ENCODE data around the gene CARD19. TPM values are rescaled to one million over a fixed set of nuclear protein-coding genes. Genes with fewer than 3 reads are reported as not detected.

The CARD19 gene
- total RNA-seq, 4 donors from 2014 or later = 45.6 to 67.7 (median 60.7) TPM

DNA sequence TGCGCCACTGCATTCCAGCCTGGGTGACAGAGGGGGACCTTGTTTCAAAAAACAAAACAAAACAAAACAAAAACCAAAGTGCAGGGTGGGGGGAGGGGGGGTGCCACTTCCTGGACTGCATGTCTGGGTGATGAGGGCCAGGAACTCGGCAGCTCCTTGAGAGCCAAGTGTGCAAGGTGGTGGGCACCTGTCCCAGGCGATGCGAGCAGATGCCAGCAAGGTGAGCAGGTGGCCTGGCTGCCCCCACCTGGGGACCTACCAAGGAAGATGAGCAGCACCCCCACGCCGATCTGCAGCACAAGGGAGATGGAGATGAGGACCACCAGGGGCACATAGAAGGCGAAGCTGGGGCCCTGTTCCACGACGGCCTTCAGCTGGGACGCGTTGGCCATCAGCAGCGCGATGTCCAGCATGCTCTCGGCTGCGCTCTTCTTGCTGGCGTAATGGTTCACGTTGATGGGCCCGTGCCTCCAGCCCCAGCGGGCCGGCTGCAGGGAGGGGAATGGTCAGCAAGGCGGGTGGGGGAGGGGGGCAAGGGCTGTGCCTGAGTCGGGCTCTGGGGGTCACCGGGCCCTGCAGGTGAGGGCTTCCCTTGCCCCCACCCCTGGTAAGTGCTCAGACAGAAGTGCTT is 30.2 kb downstream of the CARD19 start:
- 80 to 85% methylated on average over 16 to 22 of the region's 23 CpGs for WGBS, 2 donors
- DNase-seq (ENCODE audit: low spot score in 2 of 2) = peak in 1 of 2 donors; percentile 81
- no peak overlapping the region for H3K4me3 ChIP-seq (ENCODE audit: low read depth, poor library complexity, severe bottlenecking)
- intact Hi-C loops (cut with DNase I; ENCODE audit: low total_unique reads) = no loop called here
- TF ChIP-seq POLR2A (IDR thresholded peaks at IDR 0.05) = no peak
- no peak for TF ChIP-seq CTCF (IDR thresholded peaks at IDR 0.05)

DNA sequence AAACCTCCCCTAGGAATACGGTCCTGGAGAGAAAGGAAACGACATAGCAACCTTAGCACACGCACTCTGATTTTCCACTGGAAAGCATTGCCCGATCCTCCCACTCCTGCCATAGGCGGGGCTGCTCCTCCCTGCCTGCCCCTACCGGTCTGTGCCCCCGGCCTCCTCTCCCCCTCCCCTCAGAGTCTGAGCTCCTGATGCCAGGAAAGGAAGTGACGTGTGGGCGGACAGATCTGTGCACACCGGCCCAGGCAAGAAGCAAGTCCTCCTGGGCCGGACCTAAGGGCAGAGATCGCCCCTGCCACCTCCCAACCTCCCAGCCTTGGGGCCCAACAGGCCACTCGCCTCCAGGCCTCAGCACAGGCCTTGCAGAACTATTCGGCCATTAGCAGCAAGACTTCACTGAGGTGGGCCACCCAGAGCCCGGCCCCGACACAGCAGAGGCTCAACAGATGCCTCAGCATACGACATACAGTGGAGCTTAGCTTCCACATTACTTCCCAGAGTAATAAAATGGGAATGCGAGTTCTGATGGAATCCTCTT is 30.9 kb downstream of the CARD19 start:
- WGBS, 2 donors = 41 to 48% methylated on average over 18 of the region's 18 CpGs
- DNase-seq (ENCODE audit: low spot score in 2 of 2) = peak in 1 of 2 donors; percentile 89
- TF ChIP-seq POLR2A (IDR thresholded peaks at IDR 0.05) = no peak
- no peak for TF ChIP-seq CTCF (IDR thresholded peaks at IDR 0.05)
- intact Hi-C loops (cut with DNase I; ENCODE audit: low total_unique reads) = no loop called here
- H3K4me3 ChIP-seq (ENCODE audit: low read depth, poor library complexity, severe bottlenecking) = no peak overlapping the region

DNA sequence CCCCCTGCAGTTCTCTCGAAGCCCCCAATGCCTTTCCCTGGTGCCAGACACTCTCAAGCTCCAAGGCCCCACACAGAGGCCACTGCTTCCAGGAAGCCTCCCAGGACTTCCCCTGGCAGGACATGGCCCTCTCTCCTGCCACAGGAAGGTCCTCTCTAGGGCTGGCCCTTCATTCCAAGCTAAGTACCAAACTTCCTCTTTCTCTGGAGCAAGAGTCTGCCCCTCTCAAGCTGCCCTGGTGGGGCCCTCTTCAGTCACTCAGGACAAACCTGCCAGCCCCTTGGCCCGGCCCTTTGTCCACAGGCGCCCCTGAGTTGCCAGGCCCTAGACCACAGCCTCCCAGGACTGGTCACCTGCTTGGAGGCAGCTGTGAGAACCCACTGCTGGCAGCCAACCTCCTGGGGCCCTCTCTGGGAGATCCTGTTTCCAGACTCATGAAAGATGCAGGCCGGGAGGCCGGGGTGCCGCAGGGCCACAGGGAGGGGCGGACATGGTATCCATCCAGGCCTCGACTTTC is 31.4 kb downstream of the CARD19 start:
- intact Hi-C loops (cut with DNase I; ENCODE audit: low total_unique reads) = no loop called here
- TF ChIP-seq POLR2A (IDR thresholded peaks at IDR 0.05) = no peak
- peak in 1 of 2 donors; percentile 86 for DNase-seq (ENCODE audit: low spot score in 2 of 2)
- WGBS, 2 donors = 41 to 57% methylated on average over 8 of the region's 8 CpGs
- no peak overlapping the region for H3K4me3 ChIP-seq (ENCODE audit: low read depth, poor library complexity, severe bottlenecking)

DNA sequence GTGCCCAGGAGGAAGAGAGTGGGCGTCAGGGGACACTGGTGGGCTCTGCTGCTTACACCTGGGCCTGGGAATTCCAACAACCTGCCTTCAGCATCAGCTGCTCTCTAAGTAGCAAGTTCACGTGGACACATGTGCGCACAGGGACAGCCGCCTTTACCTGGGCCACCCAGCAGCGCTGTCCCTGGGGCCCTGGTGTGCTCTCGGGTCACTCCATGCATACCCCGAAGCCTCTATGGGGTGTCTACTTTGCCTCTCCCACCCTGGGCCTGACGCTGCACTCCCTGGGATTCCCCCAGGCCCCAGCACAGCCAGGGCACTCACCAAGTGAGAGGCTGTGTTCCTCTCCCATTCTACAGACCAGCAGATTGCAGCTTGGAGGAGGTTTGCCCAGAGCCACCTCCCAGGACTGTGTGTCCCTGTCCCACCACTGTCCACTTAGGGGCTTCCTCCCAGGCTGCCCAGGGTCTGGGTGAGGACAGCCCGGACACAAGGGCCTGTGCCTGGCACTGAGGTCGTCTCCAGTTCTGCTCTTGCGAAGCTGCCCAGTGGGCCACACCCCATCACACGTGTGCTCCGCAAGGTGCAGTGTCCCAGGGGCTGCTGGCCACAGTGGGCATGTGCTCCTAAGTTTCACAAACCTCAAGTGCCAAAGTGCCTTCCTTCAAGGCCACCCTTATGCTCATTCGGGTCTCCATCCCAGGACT is 32.1 kb downstream of the CARD19 start:
- WGBS, 2 donors = 66 to 71% methylated on average over 13 to 14 of the region's 14 CpGs
- no peak for TF ChIP-seq CTCF (IDR thresholded peaks at IDR 0.05)
- TF ChIP-seq POLR2A (IDR thresholded peaks at IDR 0.05) = no peak
- no peak overlapping the region for H3K4me3 ChIP-seq (ENCODE audit: low read depth, poor library complexity, severe bottlenecking)
- peak in 1 of 2 donors; percentile 80 for DNase-seq (ENCODE audit: low spot score in 2 of 2)
- intact Hi-C loops (cut with DNase I; ENCODE audit: low total_unique reads) = no loop called here

GRCh38 chr9:93128715-93129224 is 32.8 kb downstream of the CARD19 start:
- no peak for TF ChIP-seq POLR2A (IDR thresholded peaks at IDR 0.05)
- WGBS, 2 donors = 69 to 79% methylated on average over 9 to 10 of the region's 10 CpGs

DNA sequence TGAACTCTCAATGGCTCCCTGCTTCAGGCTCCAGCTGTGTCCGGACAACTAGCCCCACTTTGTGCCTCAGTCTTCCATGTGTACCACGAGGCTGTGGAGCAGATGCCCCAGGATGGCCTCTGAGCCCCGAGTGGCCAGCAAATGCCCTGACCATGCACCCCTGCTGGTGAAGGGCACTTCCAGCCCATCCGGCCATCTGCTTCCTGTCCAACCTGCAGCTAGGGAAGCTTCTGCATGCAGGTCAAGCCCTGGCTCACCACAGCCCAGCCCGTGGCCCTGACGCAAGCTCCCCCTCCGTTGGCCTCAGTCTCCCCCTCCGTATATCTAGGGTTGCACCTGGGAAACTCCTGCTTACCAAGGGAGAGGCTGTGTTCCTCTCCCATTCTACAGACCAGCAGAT is 33.3 kb downstream of the CARD19 start:
- H3K4me3 ChIP-seq (ENCODE audit: low read depth, poor library complexity, severe bottlenecking) = no peak overlapping the region
- intact Hi-C loops (cut with DNase I; ENCODE audit: low total_unique reads) = loop anchor here (1.0 kb wide), 1 partner anchor 29 kb away; no protein-coding TSS in a partner anchor
- DNase-seq (ENCODE audit: low spot score in 2 of 2) = no peak
- no peak for TF ChIP-seq CTCF (IDR thresholded peaks at IDR 0.05)
- no peak for TF ChIP-seq POLR2A (IDR thresholded peaks at IDR 0.05)
- WGBS, 2 donors = 62 to 67% methylated on average over 8 of the region's 8 CpGs

More at GRCh38 chr9:93128715-93129224, 32.8 kb downstream of the CARD19 start:
- intact Hi-C loops (cut with DNase I; ENCODE audit: low total_unique reads) = loop anchor here (1.0 kb wide), 1 partner anchor 30 kb away; no protein-coding TSS in a partner anchor
- DNase-seq (ENCODE audit: low spot score in 2 of 2) = no peak
- no peak overlapping the region for H3K4me3 ChIP-seq (ENCODE audit: low read depth, poor library complexity, severe bottlenecking)
